RCC 7860 (cell line): Measurements from ENCODE around the gene HIC1.
A peak's percentile ranks its signal among the peaks of the same experiment; 100 is the strongest.

Source experiments
- DNase-seq: peaks from one replicate; pipeline ENCODE4 v3.0.0-alpha.2; 2015; ENCODE audit warnings: low spot score
- FAIRE-seq: peaks from 2 replicates; lab custom pipeline; 2012; peaks lifted over from hg19 to GRCh38; lab: Jason Lieb, UNC

Gene HIC1

GRCh38 chr17:2042933-2043332, 12.0 kb upstream of the HIC1 start:
- FAIRE-seq: no peak
- DNase-seq: no peak

- DNase-seq: no peak
- no peak for FAIRE-seq
Observed at GRCh38 chr17:2043785-2044184, 11.1 kb upstream of the HIC1 start.

- FAIRE-seq (no peak), DNase-seq (no peak)
Observed at GRCh38 chr17:2044263-2044894, 10.5 kb upstream of the HIC1 start.

- FAIRE-seq (no peak), DNase-seq (no peak)
Observed at GRCh38 chr17:2047590-2047989, 7.3 kb upstream of the HIC1 start.

GRCh38 chr17:2048805-2049204, 6.1 kb upstream of the HIC1 start:
- FAIRE-seq (no peak), DNase-seq (no peak)

GRCh38 chr17:2049333-2050299, 5.3 kb upstream of the HIC1 start:
- FAIRE-seq (no peak), DNase-seq (peak; percentile 64)

- no peak for FAIRE-seq
- DNase-seq: no peak
Observed at GRCh38 chr17:2050300-2051060, 4.4 kb upstream of the HIC1 start.

GRCh38 chr17:2051061-2051932, 3.6 kb upstream of the HIC1 start:
- DNase-seq (no peak), FAIRE-seq (no peak)

- DNase-seq: no peak
- FAIRE-seq: no peak
Observed at GRCh38 chr17:2051933-2052559, 2.9 kb upstream of the HIC1 start.

- no peak for FAIRE-seq
- no peak for DNase-seq
Observed at GRCh38 chr17:2053380-2054261, 1.3 kb upstream of the HIC1 start.

GRCh38 chr17:2054262-2054511, 716 bp upstream of the HIC1 start:
- FAIRE-seq (no peak), DNase-seq (no peak)

GRCh38 chr17:2055292-2056205, 646 bp downstream of the HIC1 start:
- DNase-seq: no peak
- no peak for FAIRE-seq

- DNase-seq (no peak), FAIRE-seq (no peak)
Observed at GRCh38 chr17:2056206-2057174, 1.6 kb downstream of the HIC1 start.

GRCh38 chr17:2057175-2057759, 2.4 kb downstream of the HIC1 start:
- no peak for FAIRE-seq

GRCh38 chr17:2057760-2058585, 3.1 kb downstream of the HIC1 start:
- DNase-seq (no peak), FAIRE-seq (no peak)

More at GRCh38 chr17:2057175-2057759, 2.4 kb downstream of the HIC1 start:
- DNase-seq: no peak
